MM.1S (cell line): ENCODE data around the gene ARID1A.
"Not testable (repeated sequence)": the region's sequence is repeated elsewhere in the genome, so short reads cannot be mapped to it uniquely, and the experiment has no call there.

Experiments used
- DNase-seq: peaks from one replicate; pipeline ENCODE4 v3.0.0-alpha.2; 2015
- H2AFZ ChIP-seq: fragments of 300-600 bp; sonication (generic); 2 replicates; pipeline ENCODE4 v1.6.0; 2016; ENCODE audit warnings: antibody characterized with exemption, low read length
- H3F3A ChIP-seq: fragments of 300-600 bp; sonication (generic); 2 replicates; pipeline ENCODE4 v1.6.1; 2016; ENCODE audit warnings: mild to moderate bottlenecking, antibody characterized with exemption, low read length, moderate library complexity, mixed read lengths; ENCODE audit not compliant: insufficient read depth
- H3K27ac ChIP-seq: fragments of 300-600 bp; sonication (generic); 2 replicates; pipeline ENCODE4 v1.5.1; 2016; ENCODE audit warnings: mild to moderate bottlenecking, low read length
- H3K27me3 ChIP-seq: fragments of 300-600 bp; sonication (generic); replicated peaks from 2 replicates; pipeline ENCODE4 v1.6.0; 2016; ENCODE audit warnings: low read length; ENCODE audit not compliant: insufficient read depth
- H3K36me3 ChIP-seq: fragments of 300-600 bp; sonication (generic); replicated peaks from 2 replicates; pipeline ENCODE4 v1.6.1; 2016; ENCODE audit warnings: mild to moderate bottlenecking, low read length, mixed read lengths; ENCODE audit not compliant: insufficient read depth
- H3K4me1 ChIP-seq: fragments of 300-600 bp; sonication (generic); 2 replicates; pipeline ENCODE4 v1.6.1; 2016; ENCODE audit warnings: low read length, mixed read lengths
- H3K4me2 ChIP-seq: fragments of 300-600 bp; sonication (generic); 2 replicates; pipeline ENCODE4 v1.6.0; 2016; ENCODE audit warnings: low read depth, low read length
- H3K4me3 ChIP-seq: fragments of 300-600 bp; sonication (generic); 2 replicates; pipeline ENCODE4 v1.5.1; 2016; ENCODE audit warnings: low read length, mixed read lengths
- H3K79me2 ChIP-seq: fragments of 300-600 bp; sonication (generic); 2 replicates; pipeline ENCODE4 v1.6.1; 2016; ENCODE audit warnings: mixed run types, low read length, mixed read lengths
- H3K9ac ChIP-seq: fragments of 300-600 bp; sonication (generic); 2 replicates; pipeline ENCODE4 v1.6.1; 2016; ENCODE audit warnings: low read length, mixed read lengths
- H3K9me2 ChIP-seq: fragments of 300-600 bp; sonication (generic); replicated peaks from 2 replicates; pipeline ENCODE4 v1.6.1; 2016; ENCODE audit warnings: mild to moderate bottlenecking, low read length, mixed read lengths; ENCODE audit not compliant: insufficient read depth
- H3K9me3 ChIP-seq: fragments of 300-600 bp; sonication (generic); replicated peaks from 2 replicates; pipeline ENCODE4 v1.6.1; 2016; ENCODE audit warnings: mild to moderate bottlenecking, low read length, mixed read lengths; ENCODE audit not compliant: insufficient read depth
- H4K20me1 ChIP-seq: fragments of 300-600 bp; sonication (generic); 2 replicates; pipeline ENCODE4 v1.6.1; 2016; ENCODE audit warnings: mild to moderate bottlenecking, low read length, moderate library complexity, mixed read lengths; ENCODE audit not compliant: insufficient read depth
- CTCF ChIP-seq: fragments of 300-600 bp; sonication (generic); IDR thresholded peaks from 2 replicates; pipeline ENCODE4 v1.5.1; 2016; ENCODE audit warnings: antibody characterized with exemption, low read length, mixed read lengths
- EZH2 ChIP-seq: fragments of 300-600 bp; sonication (generic); optimal IDR thresholded peaks from 2 replicates; pipeline ENCODE3; 2017; ENCODE audit warnings: low read depth, mild to moderate bottlenecking, antibody characterized with exemption, low read length, mixed read lengths
- EZH2phosphoT487 ChIP-seq: fragments of 300-600 bp; sonication (generic); IDR thresholded peaks from 2 replicates; pipeline ENCODE4 v1.6.1; 2018; ENCODE audit warnings: antibody characterized with exemption, low read length

ARID1A gene

GRCh38 chr1:26723013-26723991 lies 27.5 kb downstream of the ARID1A start:
- H3F3A ChIP-seq: peaks cover 32% of the 10 kb centered on the region
- H3K9ac ChIP-seq: no peak overlapping the region
- H4K20me1 ChIP-seq: peaks cover 55% of the 10 kb centered on the region
- H3K9me2 ChIP-seq: no peaks in the 10 kb centered on the region
- TF ChIP-seq CTCF (no peak), EZH2 (no peak), EZH2phosphoT487 (no peak)
- no peak overlapping the region for H2AFZ ChIP-seq
- H3K4me1 ChIP-seq: peaks cover 84% of the 10 kb centered on the region
- peak overlapping the region; percentile 24; the same call in 1 of the 2 replicates for H3K27ac ChIP-seq
- peaks cover 98% of the 10 kb centered on the region for H3K79me2 ChIP-seq
- H3K9me3 ChIP-seq: no peaks in the 10 kb centered on the region
- no peaks in the 10 kb centered on the region for H3K27me3 ChIP-seq
- peak; percentile 26 for DNase-seq
- H3K4me3 ChIP-seq: no peak overlapping the region
- H3K36me3 ChIP-seq: peaks cover 2% of the 10 kb centered on the region; the same call in 1 of the 2 replicates
- H3K4me2 ChIP-seq: peak overlapping the region; percentile 35; the same call in 1 of the 2 replicates

GRCh38 chr1:26724118-26724517 lies 28.3 kb downstream of the ARID1A start:
- Histone ChIP-seq H4K20me1 (peaks cover 50% of the 10 kb centered on the region), H2AFZ (no peak overlapping the region), H3K27me3 (no peaks in the 10 kb centered on the region), H3K4me2 (peak overlapping the region; percentile 19; the same call in 1 of the 2 replicates), H3K36me3 (peaks cover 5% of the 10 kb centered on the region; the same call in 1 of the 2 replicates), H3K9me2 (no peaks in the 10 kb centered on the region), H3K4me3 (no peak overlapping the region), H3K9me3 (no peaks in the 10 kb centered on the region), H3K9ac (no peak overlapping the region), H3F3A (peaks cover 29% of the 10 kb centered on the region), H3K4me1 (peaks cover 82% of the 10 kb centered on the region), H3K27ac (peak overlapping the region; percentile 17; the same call in 1 of the 2 replicates), H3K79me2 (peaks cover 98% of the 10 kb centered on the region)
- DNase-seq: no peak
- no peak for TF ChIP-seq CTCF
- no peak for TF ChIP-seq EZH2phosphoT487
- no peak for TF ChIP-seq EZH2

GRCh38 chr1:26724926-26725325 lies 29.1 kb downstream of the ARID1A start:
- Histone ChIP-seq H3K4me3 (no peak overlapping the region), H3K9ac (no peak overlapping the region), H3K4me1 (peaks cover 87% of the 10 kb centered on the region), H3K9me2 (no peaks in the 10 kb centered on the region), H3K36me3 (peaks cover 13% of the 10 kb centered on the region; the same call in 1 of the 2 replicates), H3K27me3 (no peaks in the 10 kb centered on the region), H2AFZ (no peak overlapping the region), H3K79me2 (peaks cover 100% of the 10 kb centered on the region), H3K27ac (no peak overlapping the region), H4K20me1 (peaks cover 53% of the 10 kb centered on the region), H3F3A (peaks cover 31% of the 10 kb centered on the region), H3K4me2 (0 out of 2 replicates have a peak overlapping the region, but pooled peaks have one; percentile 9), H3K9me3 (no peaks in the 10 kb centered on the region)
- DNase-seq: no peak
- no peak for TF ChIP-seq CTCF
- TF ChIP-seq EZH2: no peak
- TF ChIP-seq EZH2phosphoT487: no peak

- Histone ChIP-seq H3K36me3 (peaks cover 19% of the 10 kb centered on the region), H4K20me1 (peaks cover 53% of the 10 kb centered on the region), H3K4me1 (peaks cover 87% of the 10 kb centered on the region), H3K79me2 (peaks cover 100% of the 10 kb centered on the region), H3F3A (peaks cover 34% of the 10 kb centered on the region)
- H3K9ac ChIP-seq, H3K27ac ChIP-seq, H3K9me3 ChIP-seq, H2AFZ ChIP-seq, H3K4me2 ChIP-seq, H3K4me3 ChIP-seq, H3K9me2 ChIP-seq, H3K27me3 ChIP-seq, DNase-seq: not testable (repeated sequence)
Observed at GRCh38 chr1:26725904-26726303, 30.1 kb downstream of the ARID1A start.
